C4-2B (cell line): Measurements from ENCODE around the gene C17orf100.
"Not testable (repeated sequence)": the region's sequence is repeated elsewhere in the genome, so short reads cannot be mapped to it uniquely, and the experiment has no call there.

Experiments
- CTCF ChIP-seq: fragments of 450-650 bp; conservative IDR thresholded peaks from 2 replicates; pipeline ENCODE4 v1.5.1; 2017; ENCODE audit warnings: mild to moderate bottlenecking
- ZFX ChIP-seq: fragments of 450-650 bp; IDR thresholded peaks from 2 replicates; pipeline ENCODE4 v1.6.1; 2017

- not testable (repeated sequence) for TF ChIP-seq CTCF, ZFX
Observed at GRCh38 chr17:6656797-6657632, 5.5 kb downstream of the C17orf100 start.
